Erythroblast (primary cell): ENCODE results near the gene GPX2.
A peak's percentile ranks its signal among the peaks of the same experiment; 100 is the strongest.

Source experiments
- DNase-seq, 2 experiments: peaks; one replicate each; lab custom pipeline; 2025; lab: John Stamatoyannopoulos, UW
- GATA1 ChIP-seq: IDR thresholded peaks from 2 replicates; pipeline ENCODE4 v1.6.1; 2011; ENCODE audit warnings: low read depth, mild to moderate bottlenecking, control low read depth, low read length, moderate library complexity
- POLR2A ChIP-seq: IDR thresholded peaks from 2 replicates; pipeline ENCODE4 v1.6.1; 2011; ENCODE audit warnings: mild to moderate bottlenecking, low read length

The GPX2 gene

GRCh38 chr14:64970776-64971477, 28.4 kb upstream of the GPX2 start:
- no peak for TF ChIP-seq POLR2A
- no peak for TF ChIP-seq GATA1
- DNase-seq = no peak

- no peak for DNase-seq
- TF ChIP-seq GATA1 = no peak
- no peak for TF ChIP-seq POLR2A
These were observed 27.5 kb upstream of the GPX2 start for GRCh38 chr14:64970041-64970440.

- DNase-seq = no peak
- no peak for TF ChIP-seq GATA1
- no peak for TF ChIP-seq POLR2A
These were observed 26.1 kb upstream of the GPX2 start for GRCh38 chr14:64968651-64969050.

- TF ChIP-seq GATA1 = no peak
- no peak for TF ChIP-seq POLR2A
- no peak for DNase-seq
These were observed 25.6 kb upstream of the GPX2 start for GRCh38 chr14:64968167-64968566.

GRCh38 chr14:64966976-64967375, 24.4 kb upstream of the GPX2 start:
- DNase-seq = no peak
- TF ChIP-seq POLR2A (no peak), GATA1 (no peak)

- DNase-seq = no peak
- TF ChIP-seq GATA1 (no peak), POLR2A (no peak)
These were observed 22.9 kb upstream of the GPX2 start for GRCh38 chr14:64965356-64966000.

- DNase-seq = no peak
- TF ChIP-seq POLR2A (no peak), GATA1 (no peak)
These were observed 21.1 kb upstream of the GPX2 start for GRCh38 chr14:64963611-64964010.

GRCh38 chr14:64960762-64961276, 18.3 kb upstream of the GPX2 start:
- DNase-seq = peak in 1 of 2 experiments; percentile 7
- TF ChIP-seq POLR2A (no peak), GATA1 (no peak)

- DNase-seq = no peak
- no peak for TF ChIP-seq POLR2A
- TF ChIP-seq GATA1 = no peak
These were observed 16.2 kb upstream of the GPX2 start for GRCh38 chr14:64958743-64959142.

GRCh38 chr14:64958201-64958600, 15.7 kb upstream of the GPX2 start:
- TF ChIP-seq POLR2A (no peak), GATA1 (no peak)
- no peak for DNase-seq

- TF ChIP-seq POLR2A = no peak
- TF ChIP-seq GATA1 = no peak
- DNase-seq = no peak
These were observed 14.3 kb upstream of the GPX2 start for GRCh38 chr14:64956697-64957406.

- no peak for DNase-seq
- TF ChIP-seq POLR2A = no peak
- TF ChIP-seq GATA1 = no peak
These were observed 12.8 kb upstream of the GPX2 start for GRCh38 chr14:64955297-64955696.

- no peak for DNase-seq
- TF ChIP-seq POLR2A (no peak), GATA1 (no peak)
These were observed 12.1 kb upstream of the GPX2 start for GRCh38 chr14:64954491-64955240.

- no peak for DNase-seq
- TF ChIP-seq POLR2A (no peak), GATA1 (no peak)
These were observed 11.1 kb upstream of the GPX2 start for GRCh38 chr14:64953661-64954060.
